Loucy (cell line): ENCODE measurements around the gene TMEM108.

Source experiments
- H2AFZ ChIP-seq: fragments of 200-600 bp; sonication (generic); 2 replicates; pipeline ENCODE4 v1.6.0; 2016; ENCODE audit warnings: antibody characterized with exemption, mild to moderate bottlenecking, low read length, moderate library complexity
- H3F3A ChIP-seq: fragments of 200-600 bp; 2 replicates; pipeline ENCODE4 v1.6.0; 2016; ENCODE audit warnings: antibody characterized with exemption, low read depth, mild to moderate bottlenecking
- H3K27me3 ChIP-seq: fragments of 200-600 bp; sonication (generic); 2 replicates; pipeline ENCODE4 v1.6.1; 2014; ENCODE audit warnings: low read length, mild to moderate bottlenecking; ENCODE audit not compliant: insufficient read depth, poor library complexity, severe bottlenecking
- H3K36me3 ChIP-seq: fragments of 200-600 bp; sonication (generic); 2 replicates; pipeline ENCODE4 v1.6.1; 2016; ENCODE audit warnings: low read length; ENCODE audit not compliant: insufficient read depth
- H3K4me1 ChIP-seq: fragments of 200-600 bp; sonication (generic); 2 replicates; pipeline ENCODE4 v1.5.1; 2014; ENCODE audit warnings: low read length, mild to moderate bottlenecking; ENCODE audit not compliant: insufficient read depth, poor library complexity, severe bottlenecking
- H3K4me2 ChIP-seq: fragments of 200-600 bp; sonication (generic); 2 replicates; pipeline ENCODE4 v1.6.0; 2014; ENCODE audit warnings: antibody characterized with exemption, low read length, low read depth, mild to moderate bottlenecking; ENCODE audit not compliant: poor library complexity, severe bottlenecking
- H3K4me3 ChIP-seq: fragments of 200-600 bp; sonication (generic); 2 replicates; pipeline ENCODE4 v1.5.1; 2014; ENCODE audit warnings: low read length, mild to moderate bottlenecking, mixed read lengths; ENCODE audit not compliant: poor library complexity, severe bottlenecking
- H3K79me2 ChIP-seq: fragments of 200-600 bp; sonication (generic); 2 replicates; pipeline ENCODE4 v1.6.1; 2014; ENCODE audit warnings: low read length; ENCODE audit not compliant: insufficient read depth
- H3K9ac ChIP-seq: fragments of 200-600 bp; sonication (generic); 2 replicates; pipeline ENCODE4 v1.6.0; 2014; ENCODE audit warnings: mild to moderate bottlenecking, low read depth, low read length, moderate library complexity; ENCODE audit not compliant: poor library complexity, severe bottlenecking
- H3K9me2 ChIP-seq: fragments of 200-600 bp; sonication (generic); replicated peaks from 2 replicates; pipeline ENCODE4 v1.6.1; 2016; ENCODE audit warnings: low read depth, low read length, mixed read lengths
- H3K9me3 ChIP-seq: fragments of 200-600 bp; sonication (generic); 2 replicates; pipeline ENCODE4 v1.6.1; 2014; ENCODE audit warnings: mild to moderate bottlenecking, antibody characterized with exemption, low read length, low read depth; ENCODE audit not compliant: insufficient read depth
- H4K20me1 ChIP-seq: fragments of 200-600 bp; sonication (generic); 2 replicates; pipeline ENCODE4 v1.6.0; 2014; ENCODE audit warnings: antibody characterized with exemption, low read length, mild to moderate bottlenecking; ENCODE audit not compliant: insufficient read depth, poor library complexity, severe bottlenecking
- EZH2phosphoT487 ChIP-seq: fragments of 200-600 bp; IDR thresholded peaks from 2 replicates; pipeline ENCODE4 v1.6.1; 2018; ENCODE audit warnings: antibody characterized with exemption, mild to moderate bottlenecking, moderate library complexity, borderline replicate concordance
- TF ChIP-seq, protein P1 (sequence below): fragments of 200-600 bp; sonication (generic); conservative IDR thresholded peaks from 2 replicates; pipeline ENCODE4 v1.5.1; 2014; ENCODE audit warnings: mild to moderate bottlenecking, antibody characterized with exemption, low read length

TMEM108 gene

DNA sequence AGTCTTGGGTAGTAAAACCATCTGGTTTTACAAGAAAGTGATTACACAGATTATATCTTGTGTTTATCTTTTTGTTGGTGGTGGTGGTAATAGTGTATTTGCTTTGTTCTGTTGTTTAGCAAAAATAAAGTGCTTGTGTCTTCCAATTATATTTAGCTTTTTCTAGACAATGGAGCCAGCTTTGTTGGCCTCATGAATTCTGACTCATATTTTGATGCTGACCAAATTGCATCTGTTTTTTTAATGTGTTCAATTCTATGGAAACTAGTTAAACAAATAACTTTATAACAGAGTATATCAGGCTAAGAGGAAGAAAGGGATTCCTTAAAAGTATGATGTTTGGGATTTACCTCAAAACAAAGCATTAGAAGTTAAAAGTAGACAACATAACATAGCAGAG is 292.3 kb downstream of the TMEM108 start:
- Histone ChIP-seq H3K36me3 (no peaks in the 10 kb centered on the region), H3F3A (no peaks in the 10 kb centered on the region), H2AFZ (no peak overlapping the region), H3K79me2 (no peaks in the 10 kb centered on the region), H3K9ac (no peak overlapping the region), H3K9me2 (no peaks in the 10 kb centered on the region), H3K27me3 (no peaks in the 10 kb centered on the region), H3K4me2 (no peak overlapping the region), H3K4me1 (no peaks in the 10 kb centered on the region), H3K4me3 (no peak overlapping the region), H4K20me1 (no peaks in the 10 kb centered on the region), H3K9me3 (no peaks in the 10 kb centered on the region)
- TF ChIP-seq, protein P1, sequence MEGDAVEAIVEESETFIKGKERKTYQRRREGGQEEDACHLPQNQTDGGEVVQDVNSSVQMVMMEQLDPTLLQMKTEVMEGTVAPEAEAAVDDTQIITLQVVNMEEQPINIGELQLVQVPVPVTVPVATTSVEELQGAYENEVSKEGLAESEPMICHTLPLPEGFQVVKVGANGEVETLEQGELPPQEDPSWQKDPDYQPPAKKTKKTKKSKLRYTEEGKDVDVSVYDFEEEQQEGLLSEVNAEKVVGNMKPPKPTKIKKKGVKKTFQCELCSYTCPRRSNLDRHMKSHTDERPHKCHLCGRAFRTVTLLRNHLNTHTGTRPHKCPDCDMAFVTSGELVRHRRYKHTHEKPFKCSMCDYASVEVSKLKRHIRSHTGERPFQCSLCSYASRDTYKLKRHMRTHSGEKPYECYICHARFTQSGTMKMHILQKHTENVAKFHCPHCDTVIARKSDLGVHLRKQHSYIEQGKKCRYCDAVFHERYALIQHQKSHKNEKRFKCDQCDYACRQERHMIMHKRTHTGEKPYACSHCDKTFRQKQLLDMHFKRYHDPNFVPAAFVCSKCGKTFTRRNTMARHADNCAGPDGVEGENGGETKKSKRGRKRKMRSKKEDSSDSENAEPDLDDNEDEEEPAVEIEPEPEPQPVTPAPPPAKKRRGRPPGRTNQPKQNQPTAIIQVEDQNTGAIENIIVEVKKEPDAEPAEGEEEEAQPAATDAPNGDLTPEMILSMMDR: no peak
- TF ChIP-seq EZH2phosphoT487: no peak

DNA sequence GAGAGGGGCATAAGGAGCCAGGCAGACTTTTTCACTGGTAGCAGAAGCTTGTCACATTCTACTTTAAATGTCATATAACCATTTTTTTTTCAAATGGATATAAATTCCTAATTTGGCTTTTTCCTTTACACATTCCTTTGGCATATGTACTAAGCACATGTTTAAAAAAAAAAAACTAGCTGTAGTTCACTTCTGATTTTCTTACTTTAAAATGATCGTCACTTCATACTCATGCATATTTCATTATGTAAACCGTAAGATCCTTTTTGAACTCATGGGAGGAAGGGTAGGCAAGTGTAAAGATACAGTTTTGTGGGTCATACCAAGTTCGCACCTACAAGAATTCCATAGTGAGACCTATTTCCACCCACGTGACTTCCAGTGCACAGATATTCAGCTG is 316.5 kb downstream of the TMEM108 start:
- no peaks in the 10 kb centered on the region for H3K9me3 ChIP-seq
- no peak overlapping the region for H3K9ac ChIP-seq
- TF ChIP-seq, protein P1: no peak
- no peak for TF ChIP-seq EZH2phosphoT487
- no peaks in the 10 kb centered on the region for H4K20me1 ChIP-seq
- H2AFZ ChIP-seq: no peak overlapping the region
- H3F3A ChIP-seq: no peaks in the 10 kb centered on the region
- no peak overlapping the region for H3K4me3 ChIP-seq
- H3K79me2 ChIP-seq: no peaks in the 10 kb centered on the region
- H3K4me1 ChIP-seq: no peaks in the 10 kb centered on the region
- H3K27me3 ChIP-seq: no peaks in the 10 kb centered on the region
- no peak overlapping the region for H3K4me2 ChIP-seq
- H3K36me3 ChIP-seq: no peaks in the 10 kb centered on the region
- no peaks in the 10 kb centered on the region for H3K9me2 ChIP-seq

DNA sequence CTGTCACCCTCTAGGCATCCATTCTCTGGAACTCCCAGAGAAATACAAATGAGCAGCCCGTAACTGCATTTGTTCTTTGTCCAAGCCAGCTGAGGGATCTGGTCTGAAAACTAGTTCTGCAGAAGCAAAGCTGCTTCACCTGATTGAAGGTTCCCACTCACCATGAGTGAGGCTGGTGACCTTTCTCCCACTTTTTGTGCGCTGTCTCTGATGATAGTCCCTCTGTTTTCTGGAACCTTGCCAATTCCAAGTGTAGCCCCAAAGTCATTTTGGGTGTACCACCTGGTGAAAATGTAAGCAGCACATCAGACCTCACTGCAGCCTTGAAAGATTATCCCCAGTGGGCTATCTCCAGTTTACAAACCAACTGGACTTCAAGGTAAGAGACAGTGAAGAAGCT is 322.3 kb downstream of the TMEM108 start:
- Histone ChIP-seq H3K27me3 (peaks cover 4% of the 10 kb centered on the region), H4K20me1 (no peaks in the 10 kb centered on the region), H3K9ac (no peak overlapping the region)

More for the DNA sequence above, 322.3 kb downstream of the TMEM108 start:
- TF ChIP-seq, protein P1: no peak
- no peak for TF ChIP-seq EZH2phosphoT487
- H3F3A ChIP-seq: no peaks in the 10 kb centered on the region
- H3K79me2 ChIP-seq: no peaks in the 10 kb centered on the region
- no peaks in the 10 kb centered on the region for H3K4me1 ChIP-seq
- H3K4me3 ChIP-seq: no peak overlapping the region
- H3K9me3 ChIP-seq: no peaks in the 10 kb centered on the region
- H3K36me3 ChIP-seq: no peaks in the 10 kb centered on the region
- H2AFZ ChIP-seq: no peak overlapping the region
- no peaks in the 10 kb centered on the region for H3K9me2 ChIP-seq
- H3K4me2 ChIP-seq: no peak overlapping the region
